ENCODE measurements around the gene CLDN6. TPM values are rescaled to one million over a fixed set of nuclear protein-coding genes. Genes with fewer than 3 reads are reported as not detected.
A peak's percentile ranks its signal among the peaks of the same experiment; 100 is the strongest.

Gene CLDN6
- total RNA-seq, 1 donor from 2014 or later, result 31.1 TPM

DNA sequence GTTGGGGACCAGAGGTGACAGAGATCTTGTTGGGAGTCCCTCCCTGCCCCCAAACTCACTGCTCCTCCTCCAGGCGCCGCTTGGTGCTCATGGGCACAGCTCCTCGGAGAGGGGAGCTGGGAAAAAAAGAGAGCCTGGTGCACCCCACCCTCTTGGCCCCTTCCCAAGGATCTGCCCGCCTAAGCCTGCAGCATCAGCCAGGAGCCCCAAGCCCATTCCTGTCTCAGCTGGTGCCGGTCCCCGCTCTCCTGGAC, 5.4 kb upstream of the CLDN6 start:
- H3K27ac Mint-ChIP-seq (ENCODE audit: unreplicated experiment), result peak overlapping the region; percentile 96
- H3K4me1 Mint-ChIP-seq (ENCODE audit: low read depth, unreplicated experiment), result peaks cover 18% of the 10 kb centered on the region
- peaks cover 11% of the 10 kb centered on the region for H3K27me3 Mint-ChIP-seq (ENCODE audit: unreplicated experiment)
- peaks cover 2% of the 10 kb centered on the region for H3K9me3 Mint-ChIP-seq (ENCODE audit: unreplicated experiment)
- peak overlapping the region; percentile 90 for H3K4me3 Mint-ChIP-seq (ENCODE audit: unreplicated experiment)
- no peak for DNase-seq
- H3K36me3 Mint-ChIP-seq (ENCODE audit: unreplicated experiment), result no peaks in the 10 kb centered on the region
- TF ChIP-seq CTCF (IDR thresholded peaks at IDR 0.05; ENCODE audit: partially characterized antibody, unreplicated experiment), result no peak

DNA sequence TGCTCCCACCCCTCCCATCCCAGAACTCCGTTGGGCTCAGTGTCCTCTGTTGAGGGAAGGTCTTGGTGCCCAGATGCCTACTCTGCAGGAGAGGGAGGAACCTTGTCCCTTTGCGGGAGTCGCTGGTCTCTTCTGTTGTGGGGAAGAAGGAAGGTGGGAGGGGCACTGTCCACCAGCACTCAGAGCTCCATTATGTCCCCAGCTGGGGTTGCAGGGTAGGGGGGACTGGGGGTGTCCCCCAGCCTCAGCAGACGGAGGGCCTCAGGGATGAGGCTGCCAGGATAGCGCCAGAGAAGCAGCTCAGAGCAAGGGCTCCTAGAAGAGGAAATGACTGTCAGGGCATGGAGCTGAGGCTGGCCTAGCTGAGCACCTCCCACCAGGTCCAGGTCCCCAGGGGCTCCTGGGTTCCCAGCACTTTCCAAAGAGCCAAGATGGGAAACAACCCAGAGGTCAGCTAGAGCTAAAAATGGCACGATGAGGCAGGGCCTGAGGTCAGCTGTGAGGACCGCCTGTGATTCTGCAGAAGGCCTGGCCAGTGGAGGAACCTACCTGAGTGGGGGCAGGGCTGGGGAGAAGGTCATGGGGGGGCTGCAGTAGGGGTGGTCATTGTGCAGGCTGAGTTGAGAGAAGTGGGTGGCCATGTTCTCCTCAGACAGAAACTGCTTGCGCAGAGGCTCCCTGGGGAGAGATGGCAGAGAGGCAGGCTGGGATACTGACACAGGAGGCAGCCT, 4.9 kb upstream of the CLDN6 start:
- no peak for TF ChIP-seq CTCF (IDR thresholded peaks at IDR 0.05; ENCODE audit: partially characterized antibody, unreplicated experiment)
- H3K36me3 Mint-ChIP-seq (ENCODE audit: unreplicated experiment), result no peaks in the 10 kb centered on the region
- H3K4me3 Mint-ChIP-seq (ENCODE audit: unreplicated experiment), result peak overlapping the region; percentile 90
- peaks cover 2% of the 10 kb centered on the region for H3K9me3 Mint-ChIP-seq (ENCODE audit: unreplicated experiment)
- peaks cover 18% of the 10 kb centered on the region for H3K4me1 Mint-ChIP-seq (ENCODE audit: low read depth, unreplicated experiment)
- H3K27me3 Mint-ChIP-seq (ENCODE audit: unreplicated experiment), result peaks cover 13% of the 10 kb centered on the region
- H3K27ac Mint-ChIP-seq (ENCODE audit: unreplicated experiment), result peak overlapping the region; percentile 96
- peak; percentile 51 for DNase-seq

- H3K4me3 Mint-ChIP-seq (ENCODE audit: unreplicated experiment), result peak overlapping the region; percentile 90
- DNase-seq, result peak; percentile 59
- no peak for TF ChIP-seq CTCF (IDR thresholded peaks at IDR 0.05; ENCODE audit: partially characterized antibody, unreplicated experiment)
- no peaks in the 10 kb centered on the region for H3K36me3 Mint-ChIP-seq (ENCODE audit: unreplicated experiment)
- peaks cover 13% of the 10 kb centered on the region for H3K27me3 Mint-ChIP-seq (ENCODE audit: unreplicated experiment)
- peaks cover 16% of the 10 kb centered on the region for H3K4me1 Mint-ChIP-seq (ENCODE audit: low read depth, unreplicated experiment)
- H3K9me3 Mint-ChIP-seq (ENCODE audit: unreplicated experiment), result peaks cover 2% of the 10 kb centered on the region
- no peak overlapping the region for H3K27ac Mint-ChIP-seq (ENCODE audit: unreplicated experiment)
Measured at GRCh38 chr16:3022208-3022683, 4.3 kb upstream of the CLDN6 start.

GRCh38 chr16:3021449-3022207, 3.6 kb upstream of the CLDN6 start:
- peaks cover 2% of the 10 kb centered on the region for H3K9me3 Mint-ChIP-seq (ENCODE audit: unreplicated experiment)
- H3K36me3 Mint-ChIP-seq (ENCODE audit: unreplicated experiment), result no peaks in the 10 kb centered on the region
- TF ChIP-seq CTCF (IDR thresholded peaks at IDR 0.05; ENCODE audit: partially characterized antibody, unreplicated experiment), result no peak
- H3K27ac Mint-ChIP-seq (ENCODE audit: unreplicated experiment), result peak overlapping the region; percentile 75
- DNase-seq, result peak; percentile 91
- peaks cover 16% of the 10 kb centered on the region for H3K4me1 Mint-ChIP-seq (ENCODE audit: low read depth, unreplicated experiment)
- peak overlapping the region; percentile 86 for H3K4me3 Mint-ChIP-seq (ENCODE audit: unreplicated experiment)
- peaks cover 14% of the 10 kb centered on the region for H3K27me3 Mint-ChIP-seq (ENCODE audit: unreplicated experiment)

Measured in glutamatergic neuron (in vitro differentiated cells).